Loucy (cell line): Measurements from ENCODE around the gene OTP.

Experiments
- EZH2phosphoT487 ChIP-seq: fragments of 200-600 bp; IDR thresholded peaks from 2 replicates; pipeline ENCODE4 v1.6.1; 2018; ENCODE audit warnings: antibody characterized with exemption, mild to moderate bottlenecking, moderate library complexity, borderline replicate concordance
- TF ChIP-seq, protein P1 (sequence below): fragments of 200-600 bp; sonication (generic); conservative IDR thresholded peaks from 2 replicates; pipeline ENCODE4 v1.5.1; 2014; ENCODE audit warnings: mild to moderate bottlenecking, antibody characterized with exemption, low read length

DNA sequence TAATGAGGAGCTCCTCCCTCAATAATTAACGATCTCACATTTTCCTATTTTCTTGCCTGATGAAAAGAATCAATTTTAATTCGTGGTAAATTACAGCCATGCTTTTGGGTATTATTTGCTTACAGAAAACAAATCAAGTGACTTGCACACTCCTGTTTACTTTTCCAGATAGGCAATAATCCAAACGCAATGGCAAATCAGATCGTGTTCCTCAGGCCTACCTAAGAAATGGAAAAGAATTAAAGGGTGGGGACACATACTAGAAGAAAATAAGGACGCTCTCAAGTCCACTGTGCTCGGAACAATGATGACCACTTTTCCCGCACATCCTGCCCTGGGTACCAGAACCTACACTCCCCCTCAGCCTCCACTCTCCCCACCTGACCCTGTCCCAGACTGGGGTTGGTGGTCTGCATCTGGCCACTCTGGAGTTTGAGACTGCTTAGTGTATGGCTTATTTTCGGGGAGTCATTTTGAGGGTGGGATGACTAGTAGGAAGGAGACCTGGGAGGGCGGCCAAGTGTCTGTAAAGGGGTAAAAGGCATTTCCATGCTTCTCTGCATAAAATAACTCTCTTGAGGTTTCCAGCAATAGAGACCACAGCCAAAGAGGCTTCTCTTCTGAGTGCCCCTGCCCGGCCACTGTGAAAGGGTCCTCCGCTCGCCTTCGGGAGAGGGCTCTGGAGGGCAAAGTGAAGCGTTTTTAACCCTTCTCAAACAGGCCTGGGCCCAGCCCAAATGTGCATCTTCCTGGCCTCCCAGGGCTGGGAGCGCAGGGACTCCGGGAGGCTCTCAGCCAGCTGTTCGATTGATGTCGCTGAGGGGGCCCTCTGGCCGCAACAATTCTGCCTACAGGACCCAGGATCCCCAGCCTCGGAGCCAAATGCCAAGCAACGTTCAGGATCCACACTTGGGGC lies 4.5 kb upstream of the OTP start:
- TF ChIP-seq, protein P1, sequence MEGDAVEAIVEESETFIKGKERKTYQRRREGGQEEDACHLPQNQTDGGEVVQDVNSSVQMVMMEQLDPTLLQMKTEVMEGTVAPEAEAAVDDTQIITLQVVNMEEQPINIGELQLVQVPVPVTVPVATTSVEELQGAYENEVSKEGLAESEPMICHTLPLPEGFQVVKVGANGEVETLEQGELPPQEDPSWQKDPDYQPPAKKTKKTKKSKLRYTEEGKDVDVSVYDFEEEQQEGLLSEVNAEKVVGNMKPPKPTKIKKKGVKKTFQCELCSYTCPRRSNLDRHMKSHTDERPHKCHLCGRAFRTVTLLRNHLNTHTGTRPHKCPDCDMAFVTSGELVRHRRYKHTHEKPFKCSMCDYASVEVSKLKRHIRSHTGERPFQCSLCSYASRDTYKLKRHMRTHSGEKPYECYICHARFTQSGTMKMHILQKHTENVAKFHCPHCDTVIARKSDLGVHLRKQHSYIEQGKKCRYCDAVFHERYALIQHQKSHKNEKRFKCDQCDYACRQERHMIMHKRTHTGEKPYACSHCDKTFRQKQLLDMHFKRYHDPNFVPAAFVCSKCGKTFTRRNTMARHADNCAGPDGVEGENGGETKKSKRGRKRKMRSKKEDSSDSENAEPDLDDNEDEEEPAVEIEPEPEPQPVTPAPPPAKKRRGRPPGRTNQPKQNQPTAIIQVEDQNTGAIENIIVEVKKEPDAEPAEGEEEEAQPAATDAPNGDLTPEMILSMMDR: no peak
- no peak for TF ChIP-seq EZH2phosphoT487
